ENCODE data around the gene PPFIBP2.
A peak's percentile ranks its signal among the peaks of the same experiment; 100 is the strongest.

Gene PPFIBP2

GRCh38 chr11:7552666-7553065 is 38.9 kb downstream of the PPFIBP2 start:
- no peak overlapping the region for H3K27ac ChIP-seq
- TF ChIP-seq ZFX (IDR thresholded peaks at IDR 0.05) (no peak), CTCF (conservative IDR thresholded peaks at IDR 0.05) (no peak)

- TF ChIP-seq CTCF (conservative IDR thresholded peaks at IDR 0.05): no peak
- no peak for TF ChIP-seq ZFX (IDR thresholded peaks at IDR 0.05)
- peak overlapping the region; percentile 77 for H3K27ac ChIP-seq
Observed at GRCh38 chr11:7555052-7555699, 41.4 kb downstream of the PPFIBP2 start.

DNA sequence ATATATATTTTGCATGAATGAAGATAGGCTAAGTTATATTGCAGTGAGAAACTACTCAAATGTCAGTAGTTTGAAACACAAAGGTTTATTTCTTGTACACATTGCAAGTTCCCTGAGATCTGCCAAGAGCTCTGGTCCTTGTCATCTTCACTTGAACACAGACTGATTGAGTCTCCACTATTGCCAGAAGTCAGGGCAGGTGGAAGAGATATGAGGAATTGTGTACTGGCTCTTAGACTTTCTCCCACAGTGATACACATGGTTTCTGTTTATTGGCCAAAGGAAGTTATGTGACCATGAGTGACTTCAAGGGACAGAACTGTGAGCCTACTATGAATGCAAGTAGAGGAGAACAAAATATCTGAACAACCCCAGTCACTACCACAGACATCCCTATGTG is 44.2 kb downstream of the PPFIBP2 start:
- no peak overlapping the region for H3K27ac ChIP-seq
- TF ChIP-seq CTCF (conservative IDR thresholded peaks at IDR 0.05) (no peak), ZFX (IDR thresholded peaks at IDR 0.05) (no peak)

- H3K27ac ChIP-seq: no peak overlapping the region
- TF ChIP-seq ZFX (IDR thresholded peaks at IDR 0.05): no peak
- no peak for TF ChIP-seq CTCF (conservative IDR thresholded peaks at IDR 0.05)
Observed at GRCh38 chr11:7559398-7560283, 45.8 kb downstream of the PPFIBP2 start.

DNA sequence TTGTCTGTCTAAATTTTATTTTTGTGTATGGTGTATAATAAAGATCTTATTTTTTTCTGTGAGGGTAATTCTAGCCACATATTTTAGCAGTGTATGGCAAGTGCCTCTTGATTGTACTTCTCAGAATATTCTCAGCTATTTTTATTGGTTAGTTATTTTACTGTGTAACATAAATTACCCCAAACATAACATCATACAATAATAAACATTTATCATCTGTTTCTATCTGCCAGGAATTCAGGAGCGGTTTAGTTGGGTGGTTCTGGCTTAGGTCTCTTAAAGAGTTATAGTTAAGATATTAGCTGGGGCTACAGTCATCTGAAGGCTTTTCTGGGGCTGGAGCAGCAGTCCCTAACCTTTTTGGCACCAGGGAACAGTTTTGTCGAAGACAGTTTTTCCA is 47.8 kb downstream of the PPFIBP2 start:
- TF ChIP-seq CTCF (conservative IDR thresholded peaks at IDR 0.05) (no peak), ZFX (IDR thresholded peaks at IDR 0.05) (no peak)
- no peak overlapping the region for H3K27ac ChIP-seq

DNA sequence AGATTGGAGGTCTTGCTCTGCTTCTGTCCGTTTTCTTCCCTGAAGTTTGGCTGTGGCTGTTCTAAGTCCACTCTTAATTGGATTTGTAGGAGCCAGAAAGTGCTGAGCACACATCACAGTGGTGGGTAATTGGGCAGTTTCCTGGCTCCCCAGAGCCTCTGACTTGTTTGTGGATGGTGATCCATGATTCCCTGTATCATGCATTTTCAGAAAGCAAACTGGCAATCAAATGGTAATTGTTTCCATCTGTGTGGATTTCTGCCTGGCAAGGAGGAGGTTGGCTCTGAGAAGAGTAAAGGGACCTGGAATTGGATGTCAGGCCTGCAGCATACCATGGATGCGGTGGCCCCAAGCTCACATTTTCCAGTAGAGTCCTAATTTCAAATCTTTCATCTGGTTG is 49.5 kb downstream of the PPFIBP2 start:
- TF ChIP-seq CTCF (conservative IDR thresholded peaks at IDR 0.05): no peak
- no peak for TF ChIP-seq ZFX (IDR thresholded peaks at IDR 0.05)
- no peak overlapping the region for H3K27ac ChIP-seq

DNA sequence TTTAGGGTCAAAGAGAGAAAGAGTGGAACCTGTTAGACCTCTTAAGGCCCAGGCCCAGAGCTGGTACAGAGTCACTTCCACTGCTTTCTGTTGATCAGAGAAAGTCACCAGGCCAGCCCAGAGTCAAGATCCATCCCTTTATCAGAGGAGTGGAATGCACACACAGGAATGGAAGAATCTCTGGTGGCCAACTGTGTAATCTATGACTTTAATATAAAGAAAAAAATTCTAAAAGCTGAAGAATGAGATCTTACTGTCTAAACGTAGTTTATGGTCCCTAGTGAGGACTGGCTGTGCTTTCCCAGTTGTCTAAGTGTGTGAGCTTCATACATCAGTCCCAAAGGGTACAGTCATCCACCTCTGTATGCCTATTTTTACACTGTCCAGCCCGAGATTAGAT is 51.0 kb downstream of the PPFIBP2 start:
- no peak overlapping the region for H3K27ac ChIP-seq
- TF ChIP-seq CTCF (conservative IDR thresholded peaks at IDR 0.05) (no peak), ZFX (IDR thresholded peaks at IDR 0.05) (no peak)
